Memory B cell (primary cell): ENCODE measurements around the gene PFKFB4.
"Not testable (repeated sequence)": the region's sequence is repeated elsewhere in the genome, so short reads cannot be mapped to it uniquely, and the experiment has no call there.

Experiments
- ATAC-seq: fragments of 150-1000 bp; cut with Tn5 transposase; 2 replicates; pipeline ENCODE4 v1.10.0; 2021; ENCODE audit warnings: low read depth, mild to moderate bottlenecking, moderate library complexity
- DNase-seq, 2 donors: peaks; one replicate each; pipeline ENCODE4 v3.0.0; 2022; ENCODE audit warnings: low spot score in 2 of 2
- H3K27ac Mint-ChIP-seq: one replicate; pipeline ENCODE4 v1.8.0; 2022; ENCODE audit warnings: mild to moderate bottlenecking, moderate library complexity, mixed read lengths
- H3K27me3 Mint-ChIP-seq: one replicate; pipeline ENCODE4 v1.8.0; 2022; ENCODE audit warnings: mixed read lengths
- H3K36me3 Mint-ChIP-seq: one replicate; pipeline ENCODE4 v1.8.0; 2022; ENCODE audit warnings: mild to moderate bottlenecking, mixed read lengths
- H3K4me1 Mint-ChIP-seq: one replicate; pipeline ENCODE4 v1.8.0; 2022; ENCODE audit warnings: mixed read lengths
- H3K4me3 Mint-ChIP-seq: one replicate; pipeline ENCODE4 v1.8.0; 2022; ENCODE audit warnings: mild to moderate bottlenecking, moderate library complexity, mixed read lengths
- H3K9me3 Mint-ChIP-seq: one replicate; pipeline ENCODE4 v1.8.0; 2022; ENCODE audit warnings: mixed read lengths

Gene PFKFB4

DNA sequence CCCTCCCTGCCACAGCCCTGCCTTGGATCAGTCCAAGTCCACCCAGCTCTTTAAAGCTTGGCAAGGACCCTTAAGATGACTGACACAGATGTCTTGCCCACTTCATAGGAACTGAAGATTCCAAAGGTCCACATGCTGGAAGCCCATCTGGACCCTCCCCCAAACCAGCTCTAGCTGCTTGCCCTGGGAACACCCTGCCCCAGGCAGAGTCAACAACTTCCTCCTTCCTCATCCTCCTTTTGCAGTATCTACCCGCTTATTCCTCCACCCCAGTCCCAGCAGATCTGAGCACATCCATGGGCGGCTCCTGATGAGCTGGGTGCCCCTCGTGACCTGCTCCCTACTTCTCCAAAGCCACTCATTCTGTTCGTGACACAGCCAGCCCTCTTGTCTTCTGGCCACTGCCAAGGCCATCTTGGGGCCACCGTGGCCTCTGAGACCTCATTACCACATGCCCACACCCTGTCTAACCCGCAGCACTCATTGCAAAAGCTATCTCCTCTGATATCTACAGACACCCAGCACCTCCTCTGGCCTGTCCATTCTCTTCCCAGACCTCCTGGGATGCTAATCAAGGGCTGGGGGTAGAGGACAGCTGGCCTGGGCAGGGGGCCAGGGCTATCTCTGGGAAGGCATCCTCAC lies 2.0 kb upstream of the PFKFB4 start:
- ATAC-seq (no peak), DNase-seq (no peak)
- Mint-ChIP-seq H3K27me3 (no peaks in the 10 kb centered on the region), H3K4me1 (peaks cover 27% of the 10 kb centered on the region), H3K4me3 (peak overlapping the region; percentile 6), H3K36me3 (no peaks in the 10 kb centered on the region), H3K9me3 (no peaks in the 10 kb centered on the region), H3K27ac (no peak overlapping the region)

DNA sequence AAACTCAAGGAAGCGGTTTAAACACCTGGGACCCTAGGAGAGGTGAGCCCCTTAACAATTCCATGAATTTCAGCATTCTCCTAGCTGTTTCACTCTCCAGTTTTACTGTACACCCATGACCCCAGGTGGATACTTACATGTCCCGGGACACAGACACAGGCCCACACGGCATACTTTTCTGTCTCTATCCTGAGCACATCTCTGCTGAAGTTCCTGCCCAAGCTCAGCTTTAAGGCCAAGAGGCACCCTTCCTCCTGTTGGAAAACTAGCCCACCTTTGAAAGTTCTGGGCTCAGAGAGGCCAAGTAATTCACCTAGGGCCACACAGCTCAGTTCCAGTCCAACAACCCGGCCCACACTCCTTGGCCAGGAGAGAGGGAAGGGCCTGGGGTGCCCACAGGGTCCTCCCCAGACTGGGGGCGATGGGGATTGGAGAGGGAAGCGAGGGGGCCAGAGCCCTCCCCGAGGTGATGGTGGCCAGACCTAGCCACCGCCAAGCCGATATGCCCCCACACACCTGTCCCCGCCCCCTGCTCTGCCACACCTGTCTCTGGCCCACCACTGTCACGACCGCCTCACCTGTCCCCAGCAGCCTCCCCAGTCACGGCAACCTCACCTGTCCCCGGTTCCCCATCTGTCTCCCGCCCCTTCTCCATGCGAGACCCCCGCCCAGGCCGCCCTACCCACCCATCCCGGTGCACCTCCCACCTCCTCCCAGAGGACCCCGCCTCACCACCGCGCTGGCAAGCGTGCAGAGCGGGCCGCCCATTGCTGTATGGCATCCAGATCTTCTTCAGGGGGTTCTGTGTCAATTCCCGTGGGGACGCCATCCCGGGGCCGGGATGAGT lies 431 bp downstream of the PFKFB4 start:
- Mint-ChIP-seq H3K4me1 (peaks cover 27% of the 10 kb centered on the region), H3K4me3 (peak overlapping the region; percentile 96), H3K36me3 (no peaks in the 10 kb centered on the region), H3K27me3 (no peaks in the 10 kb centered on the region), H3K27ac (peak overlapping the region; percentile 93), H3K9me3 (no peaks in the 10 kb centered on the region)
- no peak for DNase-seq
- no peak for ATAC-seq

- ATAC-seq = no peak
- H3K9me3 Mint-ChIP-seq = no peaks in the 10 kb centered on the region
- DNase-seq = no peak
- H3K27me3 Mint-ChIP-seq = no peaks in the 10 kb centered on the region
- no peak overlapping the region for H3K27ac Mint-ChIP-seq
- H3K36me3 Mint-ChIP-seq = no peaks in the 10 kb centered on the region
- peaks cover 25% of the 10 kb centered on the region for H3K4me1 Mint-ChIP-seq
- H3K4me3 Mint-ChIP-seq = peak overlapping the region; percentile 96
These were observed 1.2 kb downstream of the PFKFB4 start for GRCh38 chr3:48555231-48555948.

- H3K4me1 Mint-ChIP-seq = peaks cover 15% of the 10 kb centered on the region
- no peak for ATAC-seq
- H3K27ac Mint-ChIP-seq = no peak overlapping the region
- H3K4me3 Mint-ChIP-seq = no peak overlapping the region
- no peaks in the 10 kb centered on the region for H3K9me3 Mint-ChIP-seq
- no peak for DNase-seq
- H3K36me3 Mint-ChIP-seq = no peaks in the 10 kb centered on the region
- no peaks in the 10 kb centered on the region for H3K27me3 Mint-ChIP-seq
These were observed 2.4 kb downstream of the PFKFB4 start for GRCh38 chr3:48553886-48554845.

- no peak for DNase-seq
- Mint-ChIP-seq H3K27me3 (no peaks in the 10 kb centered on the region), H3K27ac (no peak overlapping the region), H3K36me3 (no peaks in the 10 kb centered on the region), H3K9me3 (no peaks in the 10 kb centered on the region), H3K4me3 (no peak overlapping the region), H3K4me1 (peaks cover 10% of the 10 kb centered on the region)
- ATAC-seq = no peak
These were observed 3.2 kb downstream of the PFKFB4 start for GRCh38 chr3:48553361-48553760.

- Mint-ChIP-seq H3K4me1 (peaks cover 6% of the 10 kb centered on the region), H3K36me3 (no peaks in the 10 kb centered on the region), H3K4me3 (no peak overlapping the region), H3K27me3 (no peaks in the 10 kb centered on the region), H3K9me3 (no peaks in the 10 kb centered on the region), H3K27ac (no peak overlapping the region)
- no peak for DNase-seq
- ATAC-seq = no peak
These were observed 4.3 kb downstream of the PFKFB4 start for GRCh38 chr3:48552111-48552951.

DNA sequence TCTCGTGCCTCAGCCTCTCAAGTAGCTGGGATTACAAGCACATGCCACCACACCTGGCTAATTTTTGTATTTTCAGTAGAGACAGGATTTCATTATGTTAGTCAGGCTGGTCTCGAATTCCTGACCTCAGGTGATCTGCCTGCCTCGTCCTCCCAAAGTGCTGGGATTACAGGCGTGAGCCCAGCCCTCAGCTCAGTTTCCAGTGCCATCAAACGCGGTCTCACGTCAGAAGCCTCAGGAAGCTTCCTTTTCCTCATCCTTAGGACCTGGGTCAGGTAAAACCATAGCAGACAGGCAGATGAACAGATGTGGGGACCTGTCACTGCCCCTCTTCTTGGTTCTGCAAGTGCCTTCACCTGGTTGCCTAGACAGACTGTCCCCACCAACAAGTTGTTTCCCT lies 5.0 kb downstream of the PFKFB4 start:
- not testable (repeated sequence) for H3K4me3 Mint-ChIP-seq, ATAC-seq, H3K9me3 Mint-ChIP-seq, H3K27ac Mint-ChIP-seq, H3K36me3 Mint-ChIP-seq, H3K27me3 Mint-ChIP-seq, DNase-seq, H3K4me1 Mint-ChIP-seq

DNA sequence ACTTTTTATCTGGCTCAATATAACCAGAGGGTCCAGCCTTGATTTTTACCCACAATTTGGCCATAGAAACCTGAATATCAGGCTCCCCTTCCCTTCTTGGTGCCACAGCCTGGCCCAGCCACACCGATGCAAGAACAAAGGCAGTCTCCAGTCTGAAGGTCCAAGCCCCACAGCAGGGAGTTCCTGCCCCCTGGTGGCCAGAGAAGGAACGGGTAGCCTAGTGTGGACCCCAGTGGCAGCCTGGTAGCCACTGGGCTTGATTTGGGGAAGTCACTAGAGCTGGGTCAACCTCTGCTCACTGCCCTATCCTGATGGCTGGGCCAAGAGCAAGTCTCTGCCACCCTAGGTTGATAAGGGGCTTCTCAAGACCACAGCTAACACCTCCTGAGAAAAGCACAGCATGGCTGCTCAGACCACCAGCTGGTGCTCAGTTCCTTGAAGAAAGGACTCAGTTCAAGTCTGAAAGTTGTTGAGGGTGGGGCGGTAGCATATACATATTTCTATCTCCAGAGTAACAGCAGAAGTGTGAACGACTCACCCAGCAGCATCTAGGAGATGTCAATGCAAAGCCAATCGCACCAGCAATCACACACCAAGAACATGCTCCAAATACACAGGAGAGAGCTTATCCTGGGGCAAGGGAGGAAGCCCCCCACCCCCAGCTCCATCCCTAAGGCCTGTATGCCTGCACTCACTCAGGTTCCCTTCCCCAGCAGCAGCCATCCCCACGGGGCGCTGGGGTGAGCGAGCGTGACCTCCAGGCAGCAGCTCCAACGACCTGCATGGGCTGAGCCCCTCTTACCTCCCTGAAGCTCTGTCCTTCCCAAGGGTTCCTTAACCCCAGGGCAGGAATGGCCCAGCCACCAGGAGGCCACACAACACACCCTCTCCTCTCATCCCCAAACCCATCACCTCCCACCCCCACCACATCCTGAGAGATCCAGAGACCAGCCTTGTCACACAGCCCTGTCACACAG lies 7.6 kb downstream of the PFKFB4 start:
- no peaks in the 10 kb centered on the region for H3K36me3 Mint-ChIP-seq
- no peaks in the 10 kb centered on the region for H3K9me3 Mint-ChIP-seq
- no peak overlapping the region for H3K4me3 Mint-ChIP-seq
- H3K4me1 Mint-ChIP-seq = no peaks in the 10 kb centered on the region
- ATAC-seq = peak; percentile 99
- peak; percentile 71 to 73 for DNase-seq
- no peaks in the 10 kb centered on the region for H3K27me3 Mint-ChIP-seq
- H3K27ac Mint-ChIP-seq = no peak overlapping the region

DNA sequence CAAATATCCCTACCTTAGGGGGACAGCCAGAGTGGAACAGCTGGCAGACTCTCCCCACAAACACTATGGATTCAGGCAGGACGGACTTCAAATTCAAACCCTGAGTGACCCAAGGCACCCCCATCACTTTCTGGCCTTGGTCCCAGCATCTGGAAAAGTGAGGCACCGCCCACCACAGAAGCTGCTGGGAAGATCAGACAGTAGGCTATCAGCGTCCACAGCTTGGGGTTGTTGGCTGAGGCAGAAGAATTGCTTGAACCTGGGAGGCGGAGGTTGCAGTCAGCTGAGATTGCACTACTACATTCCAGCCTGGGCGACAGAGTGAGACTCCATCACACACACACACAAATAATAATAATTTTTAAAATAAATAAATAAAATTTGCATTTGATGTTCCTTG lies 8.5 kb downstream of the PFKFB4 start:
- no peak overlapping the region for H3K27ac Mint-ChIP-seq
- no peak for ATAC-seq

GRCh38 chr3:48546203-48546829 lies 10.3 kb downstream of the PFKFB4 start:
- no peak overlapping the region for H3K27ac Mint-ChIP-seq
- H3K9me3 Mint-ChIP-seq = peaks cover 2% of the 10 kb centered on the region
- no peaks in the 10 kb centered on the region for H3K4me1 Mint-ChIP-seq
- DNase-seq = no peak
- no peaks in the 10 kb centered on the region for H3K36me3 Mint-ChIP-seq
- H3K27me3 Mint-ChIP-seq = peaks cover 1% of the 10 kb centered on the region
- ATAC-seq = no peak
- no peak overlapping the region for H3K4me3 Mint-ChIP-seq

More for the DNA sequence above, 8.5 kb downstream of the PFKFB4 start:
- Mint-ChIP-seq H3K9me3 (no peaks in the 10 kb centered on the region), H3K4me3 (no peak overlapping the region), H3K4me1 (no peaks in the 10 kb centered on the region), H3K36me3 (no peaks in the 10 kb centered on the region), H3K27me3 (peaks cover 1% of the 10 kb centered on the region)
- DNase-seq = no peak

DNA sequence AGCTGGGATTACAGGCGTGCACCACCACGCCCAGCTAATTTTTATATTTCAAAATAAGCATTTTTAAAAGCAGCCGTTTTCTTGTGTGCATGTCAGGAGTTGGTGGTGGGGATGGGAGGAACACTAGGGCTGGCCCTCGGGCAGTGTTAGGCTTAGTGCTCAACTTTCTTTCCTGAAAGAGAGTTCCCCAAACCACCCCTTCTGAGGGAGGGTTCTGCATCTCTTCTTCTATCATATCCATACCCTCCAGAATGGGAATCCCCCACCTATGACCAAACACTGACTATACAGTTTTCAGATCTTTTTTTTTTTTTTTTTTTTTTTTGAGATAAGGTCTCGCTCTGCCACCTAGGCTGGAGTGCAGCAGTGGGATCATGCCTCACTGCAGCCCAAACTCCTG lies 12.5 kb downstream of the PFKFB4 start:
- H3K27me3 Mint-ChIP-seq = peaks cover 1% of the 10 kb centered on the region
- H3K9me3 Mint-ChIP-seq = peaks cover 2% of the 10 kb centered on the region
- ATAC-seq = no peak
- no peak for DNase-seq
- no peaks in the 10 kb centered on the region for H3K36me3 Mint-ChIP-seq
- H3K27ac Mint-ChIP-seq = no peak overlapping the region
- H3K4me3 Mint-ChIP-seq = no peak overlapping the region
- no peaks in the 10 kb centered on the region for H3K4me1 Mint-ChIP-seq
